K562 (cell line): Measurements from ENCODE around the gene CDKN2B-AS1. TPM values are rescaled to one million over a fixed set of nuclear protein-coding genes. Genes with fewer than 3 reads are reported as not detected.

Experiments
- ATAC-seq: fragments of 200-7000 bp; cut with Tn5 transposase; 3 replicates; pipeline ENCODE4 v1.9.1; 2020; ENCODE audit warnings: moderate library complexity
- BruUV-seq: library from RNA; stranded (reverse); fragments of 400-500 nt; replicated peaks from 2 replicates; lab custom pipeline; 2021; lab: Mats Ljungman, UMichigan
- CTCF ChIA-PET: fragments of 300-600 bp; formaldehyde crosslinking; extraction: SDS; loops from one replicate; lab custom pipeline; 2021; ENCODE audit warnings: low intra/inter-chr PET ratio; lab: Yijun Ruan, JAX
- POLR2A ChIA-PET: fragments of 300-600, 350-650 bp; sonication (Branson Sonifier 250); formaldehyde crosslinking; extraction: SDS; loops from one replicate; lab custom pipeline; 2021; ENCODE audit warnings: antibody characterized with exemption, inconsistent platforms; lab: Yijun Ruan, JAX
- DNase-seq, 4 experiments: peaks; one replicate each; pipeline versions ENCODE4 v3.0.0 to v3.0.0-alpha.2; 2011 to 2018; ENCODE audit warnings: low spot score in 3 of 4, mixed read lengths in 3 of 4; ENCODE audit errors: extremely low read depth in 1 of 4
- FAIRE-seq: peaks from 2 replicates; lab custom pipeline; 2011; peaks lifted over from hg19 to GRCh38; lab: Jason Lieb, UNC
- H2AFZ ChIP-seq: 2 replicates; pipeline ENCODE4 v1.6.0; 2011; ENCODE audit warnings: low read depth, low read length, control low read depth, inconsistent platforms
- H3K27ac ChIP-seq: fragments of 200-600 bp; 3 replicates; pipeline ENCODE4 v1.8.0; 2011; ENCODE audit warnings: low read depth, mild to moderate bottlenecking, control low read depth, inconsistent platforms, low read length, moderate library complexity, mixed read lengths; ENCODE audit errors: extremely low read depth
- H3K27me3 ChIP-seq, 2 experiments: fragments of 300-600 bp in 1 of 2; 2 replicates in 1 of 2; 3 replicates in 1 of 2; pipeline versions ENCODE4 v1.6.0 to v1.8.0; 2011; ENCODE audit warnings: inconsistent platforms in 2 of 2, low read length in 2 of 2, mild to moderate bottlenecking in 1 of 2, mixed read lengths in 1 of 2, moderate library complexity in 1 of 2; ENCODE audit not compliant: control insufficient read depth in 2 of 2, insufficient read depth in 2 of 2
- H3K36me3 ChIP-seq: fragments of 300-600 bp; 3 replicates; pipeline ENCODE4 v1.8.0; 2011; ENCODE audit warnings: mild to moderate bottlenecking, low read length, inconsistent platforms; ENCODE audit not compliant: control insufficient read depth, insufficient read depth
- H3K4me1 ChIP-seq, 2 experiments: fragments of 200-600 bp in 1 of 2; replicated peaks in 1 of 2; 2 replicates in 1 of 2; 3 replicates in 1 of 2; pipeline versions ENCODE4 v1.5.1 to v1.8.0; 2011; ENCODE audit warnings: inconsistent platforms in 2 of 2, low read length in 2 of 2, mild to moderate bottlenecking in 1 of 2, mixed read lengths in 1 of 2, moderate library complexity in 1 of 2; ENCODE audit not compliant: control insufficient read depth in 2 of 2, insufficient read depth in 2 of 2
- H3K4me2 ChIP-seq: 2 replicates; pipeline ENCODE4 v1.6.1; 2011; ENCODE audit warnings: low read length, control low read depth, inconsistent platforms, mixed read lengths; ENCODE audit not compliant: insufficient read depth
- H3K4me3 ChIP-seq: fragments of 200-600 bp; sonication (generic), shearing (Covaris generic); 2 replicates; pipeline ENCODE4 v1.5.1; 2016; ENCODE audit warnings: control low read depth, inconsistent platforms
- H3K79me2 ChIP-seq: fragments of 200-600 bp; 3 replicates; pipeline ENCODE4 v1.8.0; 2011; ENCODE audit warnings: low read length, inconsistent platforms; ENCODE audit not compliant: control insufficient read depth, insufficient read depth
- H3K9ac ChIP-seq, 2 experiments: 2 replicates each; pipeline versions ENCODE4 v1.6.0 to v1.6.1; 2011; ENCODE audit warnings: low read depth in 2 of 2, low read length in 2 of 2, control low read depth in 1 of 2, inconsistent platforms in 1 of 2, mild to moderate bottlenecking in 1 of 2, mixed read lengths in 1 of 2; ENCODE audit not compliant: insufficient read depth in 1 of 2
- H3K9me1 ChIP-seq: one replicate; pipeline ENCODE4 v1.6.0; 2011; ENCODE audit warnings: inconsistent platforms, mild to moderate bottlenecking, low read length, moderate library complexity; ENCODE audit not compliant: control insufficient read depth, insufficient read depth
- H3K9me3 ChIP-seq: replicated peaks from 2 replicates; pipeline ENCODE4 v1.5.1; 2011; ENCODE audit warnings: low read depth, low read length, inconsistent platforms; ENCODE audit not compliant: control insufficient read depth, insufficient read depth
- H4K20me1 ChIP-seq: replicated peaks from 2 replicates; pipeline ENCODE4 v1.6.1; 2011; ENCODE audit warnings: low read length, inconsistent platforms, mixed read lengths; ENCODE audit not compliant: control insufficient read depth, insufficient read depth
- ATF7 ChIP-seq: fragments of 450-650 bp; IDR thresholded peaks from 2 replicates; pipeline ENCODE4 v1.7.1; 2014; ENCODE audit warnings: mild to moderate bottlenecking, moderate library complexity
- PURB ChIP-seq: sonication (generic); formaldehyde crosslinking; IDR thresholded peaks from 2 replicates; pipeline ENCODE4 v1.9.0; 2021; ENCODE audit warnings: low read depth, mild to moderate bottlenecking, missing genetic modification reagents
- TAF15 ChIP-seq: fragments of 200-400 bp; formaldehyde crosslinking; IDR thresholded peaks from 2 replicates; pipeline ENCODE4 v1.6.1; 2017; ENCODE audit warnings: mild to moderate bottlenecking, low read depth, low read length, moderate library complexity
- WGBS: fragments of 100-300 bp; shearing (Covaris generic); methylation state at CpG from one replicate; pipeline ENCODE4 v1.1.6; 2016; ENCODE audit warnings: low coverage, mixed read lengths; ENCODE audit not compliant: insufficient coverage; ENCODE audit errors: missing lambda C conversion rate; 5-methylcytosine and 5-hydroxymethylcytosine counted together
- in situ Hi-C: fragments of 300-500 bp; cut with MboI; formaldehyde crosslinking; loops from 4 replicates; pipeline ENCODE4 v1.15.0; 2018; ENCODE audit warnings: inconsistent platforms, mixed read lengths
- intact Hi-C: fragments of 100-400 bp; cut with micrococcal nuclease; formaldehyde crosslinking; loops from 2 replicates; pipeline ENCODE4 v1.14.2; 2022
- polyA plus RNA-seq, 8 experiments: library from polyadenylated mRNA; depleted of rRNA in 4 of 8; stranded (reverse) in 5 of 8; unstranded in 3 of 8; fragments of >200 nt; fragmentation: Nextera tagmentation in 2 of 8; fragmentation: Illumina TruSeq in 1 of 8; extraction: Ambion mirVana in 2 of 8; extraction: Trizol in 1 of 8; gene quantifications; 2 replicates each; pipeline versions ENCODE4 v1.2.1 to v1.2.3, GENCODE V29; 2011 to 2014; ENCODE audit warnings: inconsistent platforms in 1 of 8, missing spikeins in 1 of 8
- total RNA-seq, 7 experiments: library from RNA; depleted of rRNA in 6 of 7; stranded (reverse); fragments of >200 nt in 6 of 7; fragmentation: Illumina TruSeq in 2 of 7; extraction: Trizol in 2 of 7; gene quantifications; 2 replicates each; pipeline versions ENCODE4 v1.2.1 to v1.2.3, GENCODE V29; 2011 to 2021; ENCODE audit warnings: low replicate concordance in 1 of 7
- TF ChIP-seq, protein P1 (sequence below): fragments of 450-650 bp; IDR thresholded peaks from 2 replicates; pipeline ENCODE4 v1.6.1; 2014; ENCODE audit warnings: low read depth, mild to moderate bottlenecking, moderate library complexity, borderline replicate concordance

The CDKN2B-AS1 gene
- total and polyA plus RNA-seq, 9 of the 15 experiments (the other 6 are each of a cell fraction or from before 2014, with no cell fraction given), result not detected

DNA sequence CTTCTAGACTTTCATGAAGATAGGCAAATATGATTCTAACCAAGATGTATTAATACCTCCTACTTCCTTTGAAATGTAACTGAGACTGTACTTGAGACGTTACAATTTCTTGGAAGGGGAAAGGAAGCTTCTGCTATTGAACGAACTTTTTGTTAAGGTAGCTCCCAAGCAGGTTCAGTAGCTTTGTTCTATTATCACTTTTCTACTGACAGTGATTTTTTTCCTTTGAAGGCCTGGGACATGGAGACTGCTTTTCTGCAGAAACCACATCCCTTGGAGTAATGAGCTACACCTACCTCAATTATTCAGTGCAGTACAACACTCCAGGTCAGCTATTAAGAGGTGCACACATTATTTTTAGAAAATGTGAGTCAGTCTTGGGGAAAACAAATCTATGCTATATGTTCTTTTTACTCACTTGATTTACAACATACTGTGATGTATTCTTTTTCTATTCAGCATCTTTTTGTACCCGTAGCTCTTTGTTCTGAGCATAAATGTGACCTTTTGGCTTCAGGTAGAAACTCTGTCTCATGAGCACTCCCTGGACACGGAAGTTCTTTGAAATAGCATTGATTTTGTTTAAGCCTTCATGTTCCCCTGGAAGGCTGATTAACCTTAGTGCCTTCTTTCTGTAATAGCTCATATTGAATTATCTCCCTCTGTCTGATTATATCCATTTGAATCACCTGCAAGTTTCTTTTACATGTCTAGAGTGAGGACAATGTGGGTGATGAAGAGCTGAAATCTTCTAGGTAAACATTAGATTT lies 71.0 kb downstream of the CDKN2B-AS1 start:
- intact Hi-C loops, result no loop called here
- H3K4me2 ChIP-seq, result no peak overlapping the region
- WGBS, result no CpG with 5 or more reads among the region's 4 CpGs
- FAIRE-seq, result no peak
- H3K9me3 ChIP-seq, result no peaks in the 10 kb centered on the region
- in situ Hi-C loops, result no loop called here
- H3K27me3 ChIP-seq, result no peaks in the 10 kb centered on the region
- no TSS peak for BruUV-seq
- H2AFZ ChIP-seq, result no peak overlapping the region
- no peak overlapping the region for H3K4me3 ChIP-seq
- ATAC-seq, result no peak
- no peak overlapping the region for H3K27ac ChIP-seq
- no peaks in the 10 kb centered on the region for H4K20me1 ChIP-seq
- no peaks in the 10 kb centered on the region for H3K36me3 ChIP-seq
- no peaks in the 10 kb centered on the region for H3K9me1 ChIP-seq
- TF ChIP-seq, protein P1, sequence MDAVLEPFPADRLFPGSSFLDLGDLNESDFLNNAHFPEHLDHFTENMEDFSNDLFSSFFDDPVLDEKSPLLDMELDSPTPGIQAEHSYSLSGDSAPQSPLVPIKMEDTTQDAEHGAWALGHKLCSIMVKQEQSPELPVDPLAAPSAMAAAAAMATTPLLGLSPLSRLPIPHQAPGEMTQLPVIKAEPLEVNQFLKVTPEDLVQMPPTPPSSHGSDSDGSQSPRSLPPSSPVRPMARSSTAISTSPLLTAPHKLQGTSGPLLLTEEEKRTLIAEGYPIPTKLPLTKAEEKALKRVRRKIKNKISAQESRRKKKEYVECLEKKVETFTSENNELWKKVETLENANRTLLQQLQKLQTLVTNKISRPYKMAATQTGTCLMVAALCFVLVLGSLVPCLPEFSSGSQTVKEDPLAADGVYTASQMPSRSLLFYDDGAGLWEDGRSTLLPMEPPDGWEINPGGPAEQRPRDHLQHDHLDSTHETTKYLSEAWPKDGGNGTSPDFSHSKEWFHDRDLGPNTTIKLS, result no peak
- TF ChIP-seq, all 486 proteins: peak for 0
- ChIA-PET POLR2A (no interaction called here), CTCF (no interaction called here)
- DNase-seq, result no peak
- no peak overlapping the region for H3K9ac ChIP-seq
- no peaks in the 10 kb centered on the region for H3K4me1 ChIP-seq
- H3K79me2 ChIP-seq, result no peaks in the 10 kb centered on the region

DNA sequence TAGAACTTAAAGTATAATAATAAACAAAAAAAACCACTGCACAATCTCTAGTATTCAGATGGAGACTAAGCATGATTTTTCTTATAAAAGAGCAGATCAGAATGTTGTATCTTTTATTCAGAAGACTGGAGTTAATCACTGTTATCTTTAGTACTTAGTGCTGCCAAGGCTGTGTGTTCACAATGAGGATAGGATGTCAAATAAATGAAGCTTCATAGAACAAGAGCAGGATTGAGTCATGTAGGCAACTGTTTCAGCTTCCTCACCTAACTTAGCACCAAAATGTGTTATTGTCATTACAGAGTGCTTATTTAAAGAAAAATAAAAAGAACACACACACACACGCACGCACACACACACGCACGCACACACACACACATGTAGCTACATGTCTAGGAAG lies 72.6 kb downstream of the CDKN2B-AS1 start:
- BruUV-seq, result no TSS peak
- no peaks in the 10 kb centered on the region for H3K36me3 ChIP-seq
- POLR2A ChIA-PET, result no interaction called here

More for the DNA sequence above, 72.6 kb downstream of the CDKN2B-AS1 start:
- no CpG with 5 or more reads among the region's 4 CpGs for WGBS
- Histone ChIP-seq H3K9me3 (no peaks in the 10 kb centered on the region), H3K9me1 (no peaks in the 10 kb centered on the region), H3K4me1 (no peaks in the 10 kb centered on the region), H3K27ac (no peak overlapping the region), H3K9ac (no peak overlapping the region), H2AFZ (no peak overlapping the region), H4K20me1 (no peaks in the 10 kb centered on the region), H3K4me2 (no peak overlapping the region), H3K27me3 (no peaks in the 10 kb centered on the region), H3K79me2 (no peaks in the 10 kb centered on the region), H3K4me3 (no peak overlapping the region)
- TF ChIP-seq ATF7 (no peak), TAF15 (no peak), PURB (no peak)
- in situ Hi-C loops, result no loop called here
- DNase-seq (no peak), FAIRE-seq (no peak), ATAC-seq (no peak)
- intact Hi-C loops, result no loop called here
- CTCF ChIA-PET, result no interaction called here
